ENCODE results near the gene GAB1.

GAB1 gene

GRCh38 chr4:143389579-143390195 is 53.0 kb downstream of the GAB1 start:
- DNase-seq (ENCODE audit: extremely low read depth, low read depth) = no peak
- H3K4me3 ChIP-seq (replicated peaks; ENCODE audit: low read depth, low read length) = no peak overlapping the region
- TF ChIP-seq CTCF (IDR thresholded peaks at IDR 0.05; ENCODE audit: low read depth, low read length, missing control alignments) = no peak

GRCh38 chr4:143390764-143391163 is 54.1 kb downstream of the GAB1 start:
- no peak for TF ChIP-seq CTCF (IDR thresholded peaks at IDR 0.05; ENCODE audit: low read depth, low read length, missing control alignments)
- H3K4me3 ChIP-seq (replicated peaks; ENCODE audit: low read depth, low read length) = no peak overlapping the region
- no peak for DNase-seq (ENCODE audit: extremely low read depth, low read depth)

- no peak for DNase-seq (ENCODE audit: extremely low read depth, low read depth)
- TF ChIP-seq CTCF (IDR thresholded peaks at IDR 0.05; ENCODE audit: low read depth, low read length, missing control alignments) = no peak
Observed at GRCh38 chr4:143391261-143391660, 54.6 kb downstream of the GAB1 start.

GRCh38 chr4:143391895-143392294 is 55.2 kb downstream of the GAB1 start:
- H3K4me3 ChIP-seq (replicated peaks; ENCODE audit: low read depth, low read length) = no peak overlapping the region
- no peak for DNase-seq (ENCODE audit: extremely low read depth, low read depth)
- no peak for TF ChIP-seq CTCF (IDR thresholded peaks at IDR 0.05; ENCODE audit: low read depth, low read length, missing control alignments)

More at GRCh38 chr4:143391261-143391660, 54.6 kb downstream of the GAB1 start:
- H3K4me3 ChIP-seq (replicated peaks; ENCODE audit: low read depth, low read length) = no peak overlapping the region

GRCh38 chr4:143393195-143393594 is 56.5 kb downstream of the GAB1 start:
- TF ChIP-seq CTCF (IDR thresholded peaks at IDR 0.05; ENCODE audit: low read depth, low read length, missing control alignments) = no peak
- DNase-seq (ENCODE audit: extremely low read depth, low read depth) = no peak
- no peak overlapping the region for H3K4me3 ChIP-seq (replicated peaks; ENCODE audit: low read depth, low read length)

GRCh38 chr4:143394739-143395453 is 58.2 kb downstream of the GAB1 start:
- TF ChIP-seq CTCF (IDR thresholded peaks at IDR 0.05; ENCODE audit: low read depth, low read length, missing control alignments) = no peak
- no peak overlapping the region for H3K4me3 ChIP-seq (replicated peaks; ENCODE audit: low read depth, low read length)
- no peak for DNase-seq (ENCODE audit: extremely low read depth, low read depth)
